T-helper 1 cell treated with Interleukin-12 subunit alpha and Interleukin-12 subunit beta and Interleukin-4 antibody, amounts not matched to agents 30 ng/mL and 1 ng/mL, for 36 hours (primary cell): Measurements from ENCODE around the gene AGAP2. TPM values are rescaled to one million over a fixed set of nuclear protein-coding genes. Genes with fewer than 3 reads are reported as not detected.

Experiments
- intact Hi-C: fragments of 100-400 bp; cut with micrococcal nuclease; formaldehyde crosslinking; loops from one replicate; pipeline ENCODE4 v1.15.1; 2024
- total RNA-seq: library from RNA; stranded (reverse); gene quantifications from 2 replicates; pipeline ENCODE4 v1.2.3, GENCODE V29; 2022

AGAP2 gene
- total RNA-seq, 1 donor from 2014 or later = 70.2 TPM

DNA sequence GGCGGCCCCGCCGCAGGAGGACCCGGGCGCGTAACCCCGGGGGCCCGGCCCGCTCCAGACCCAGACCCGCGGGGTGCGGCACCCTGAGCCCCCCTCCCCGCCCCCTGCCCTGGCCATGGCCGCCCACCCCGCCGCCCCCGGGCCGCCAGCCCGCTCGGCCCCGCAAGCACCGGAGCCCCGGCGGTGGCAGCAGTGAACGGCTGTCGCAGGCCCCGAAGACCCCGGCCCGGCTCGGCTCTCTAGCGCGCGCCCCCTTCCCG lies 16.6 kb upstream of the AGAP2 start:
- intact Hi-C loops = loop anchor here (2.0 to 10.0 kb wide), 2 partner anchors 14 to 1030 kb away; partner anchors contain the start of gene NACA

- intact Hi-C loops = loop anchor here (2.0 to 10.0 kb wide), 8 partner anchors 14 to 1843 kb away; partner anchors contain the start of genes NACA, NEMP1, PYM1 and RAB5B
Measured at GRCh38 chr12:57754411-57755193, 16.1 kb upstream of the AGAP2 start, which contains the start of gene MARCHF9. Gene MARCHF9 (plus strand): TSS chr12:57755103. CDS start chr12:57755529, 426 bp downstream.

DNA sequence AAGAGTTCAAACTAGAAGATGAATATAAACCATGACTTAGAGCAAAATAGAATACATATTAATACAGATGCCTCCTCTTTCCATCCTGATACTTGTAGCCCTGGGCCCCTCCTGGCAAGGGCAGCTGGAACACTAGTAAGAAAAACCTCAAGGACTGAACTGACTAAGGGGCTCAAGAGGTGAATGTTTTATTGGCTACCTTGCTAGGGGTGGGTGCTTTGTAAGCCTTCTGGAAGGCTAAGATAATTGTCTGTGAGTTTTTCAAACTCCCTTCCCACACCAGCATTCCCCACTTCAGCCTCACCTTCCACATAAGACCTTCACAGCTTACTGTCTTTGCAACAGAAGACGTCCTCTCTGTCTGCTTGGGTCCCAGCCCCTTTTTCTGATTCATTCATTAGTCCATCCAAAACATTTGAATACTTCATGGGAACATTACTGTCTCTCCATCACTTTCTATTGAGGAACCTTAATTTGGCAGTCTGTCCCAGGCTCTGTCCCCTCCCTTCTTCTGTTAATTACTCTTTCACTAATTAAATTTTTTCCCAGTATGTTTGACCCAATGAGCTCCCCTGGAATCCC lies 15.3 kb upstream of the AGAP2 start:
- intact Hi-C loops = loop anchor here (2.0 to 10.0 kb wide), 10 partner anchors 13 to 1843 kb away; partner anchors contain the start of genes NACA, NEMP1, PYM1 and R3HDM2

GRCh38 chr12:57752668-57753000 lies 14.1 kb upstream of the AGAP2 start:
- intact Hi-C loops = loop anchor here (1.0 to 10.0 kb wide), 18 partner anchors 8 to 1923 kb away; partner anchors contain the start of genes DCTN2, DDIT3, DNAJC14 and EEF1AKMT3

DNA sequence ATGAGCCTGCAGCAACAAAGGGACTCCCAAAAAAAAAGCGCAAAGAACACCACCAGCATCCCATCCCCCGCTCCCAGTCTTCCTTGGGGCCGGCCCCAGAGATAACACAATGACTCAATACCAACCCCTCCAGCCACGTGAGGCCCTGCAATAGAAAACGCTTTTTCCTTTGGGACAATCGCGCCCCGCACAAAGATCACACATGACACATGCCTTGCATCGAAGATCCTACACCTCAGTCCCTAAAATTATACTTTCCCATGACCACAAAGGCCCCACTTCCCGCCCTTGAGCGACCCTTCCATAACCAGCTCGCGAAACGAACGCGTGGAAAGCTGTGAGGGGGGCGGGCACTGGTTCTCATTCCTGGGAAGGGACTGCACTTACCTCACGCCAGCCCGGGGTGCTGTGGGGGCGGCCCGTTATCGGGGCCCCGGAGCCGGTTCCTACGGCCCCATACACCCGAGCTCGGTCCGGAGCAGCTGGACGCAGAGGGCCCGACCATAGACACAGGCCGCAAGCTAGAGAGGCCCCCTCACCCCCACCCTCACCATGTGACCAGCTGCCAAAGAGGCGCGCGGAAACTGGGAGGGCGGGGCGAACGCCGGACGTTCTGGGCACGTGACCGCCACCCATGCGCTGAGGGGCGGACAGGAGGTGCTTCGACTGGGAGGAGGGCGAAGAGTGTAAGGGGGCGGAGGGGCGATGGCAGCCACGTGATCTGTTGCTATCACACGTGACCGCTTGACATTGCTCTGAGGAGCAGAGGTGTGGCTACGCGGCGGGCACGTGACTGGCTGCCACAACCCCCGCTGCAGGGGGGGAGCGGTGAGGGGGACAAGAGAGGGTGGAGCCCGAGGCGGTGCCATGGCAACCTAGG lies 13.5 kb upstream of the AGAP2 start, which contains the start of gene CDK4:
CDK4 (minus strand) TSS at position 523 of the 880 bp plus-strand sequence. CDS start 593 bp downstream, outside the sequence.
- intact Hi-C loops = loop anchor here (1.0 to 10.0 kb wide), 18 partner anchors 8 to 1923 kb away; partner anchors contain the start of genes DCTN2, DDIT3, DNAJC14 and EEF1AKMT3

DNA sequence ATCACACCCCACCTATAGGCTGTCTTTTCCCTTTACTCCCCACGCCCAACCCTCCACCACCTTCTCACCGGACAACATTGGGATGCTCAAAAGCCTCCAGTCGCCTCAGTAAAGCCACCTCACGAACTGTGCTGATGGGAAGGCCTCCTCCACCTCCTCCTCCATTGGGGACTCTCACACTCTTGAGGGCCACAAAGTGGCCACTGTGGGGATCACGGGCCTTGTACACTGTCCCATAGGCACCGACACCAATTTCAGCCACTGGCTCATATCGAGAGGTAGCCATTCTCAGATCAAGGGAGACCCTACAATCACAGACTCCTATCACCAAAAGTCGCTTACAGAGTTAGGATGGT lies 12.9 kb upstream of the AGAP2 start:
- intact Hi-C loops = loop anchor here (5.0 to 10.0 kb wide), 7 partner anchors 524 to 1846 kb away; partner anchors contain the start of genes NACA, NEMP1, PYM1 and RAB5B

GRCh38 chr12:57750561-57751431 lies 12.3 kb upstream of the AGAP2 start:
- intact Hi-C loops = loop anchor here (5.0 to 10.0 kb wide), 7 partner anchors 523 to 1847 kb away; partner anchors contain the start of genes NACA, NEMP1, PYM1 and RAB5B

GRCh38 chr12:57749061-57749460 lies 10.5 kb upstream of the AGAP2 start:
- intact Hi-C loops = no loop called here

GRCh38 chr12:57746025-57746424 lies 7.5 kb upstream of the AGAP2 start:
- intact Hi-C loops = no loop called here

DNA sequence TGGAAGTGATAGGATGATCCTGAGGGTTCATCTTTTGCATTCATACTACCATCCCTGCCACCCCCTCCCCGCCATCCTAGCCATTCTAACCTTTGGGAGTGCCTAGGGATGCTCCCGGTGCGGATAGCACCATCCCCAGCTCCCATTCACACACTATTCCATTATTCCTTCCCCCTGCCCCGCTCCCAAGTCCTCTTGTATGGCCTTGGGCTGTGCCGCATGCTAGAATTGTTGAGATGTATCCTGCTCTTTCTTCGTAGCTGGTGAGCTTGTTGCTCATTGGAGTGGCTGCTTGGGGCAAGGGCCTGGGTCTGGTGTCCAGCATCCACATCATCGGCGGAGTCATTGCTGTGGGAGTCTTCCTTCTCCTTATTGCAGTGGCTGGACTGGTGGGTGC lies 6.9 kb upstream of the AGAP2 start:
- intact Hi-C loops = loop anchor here (2.0 kb wide), 1 partner anchor 101 kb away; the partner anchor contains the start of gene CTDSP2

GRCh38 chr12:57744777-57745484 lies 6.4 kb upstream of the AGAP2 start, which contains the start of gene TSPAN31:
Gene TSPAN31 (plus strand): TSS chr12:57745039. CDS start chr12:57745155, 116 bp downstream.
- intact Hi-C loops = loop anchor here (1.0 to 5.0 kb wide), 11 partner anchors 7 to 1058 kb away; partner anchors contain the start of genes CDK4, CTDSP2, DCTN2 and EEF1AKMT3

- intact Hi-C loops = loop anchor here (1.0 to 5.0 kb wide), 11 partner anchors 8 to 1057 kb away; partner anchors contain the start of genes CDK4, CTDSP2, DCTN2 and EEF1AKMT3
Measured at GRCh38 chr12:57744194-57744776, 5.7 kb upstream of the AGAP2 start.

- intact Hi-C loops = loop anchor here (1.0 to 5.0 kb wide), 11 partner anchors 9 to 1056 kb away; partner anchors contain the start of genes CDK4, CTDSP2, DCTN2 and EEF1AKMT3
Measured at GRCh38 chr12:57743769-57744168, 5.2 kb upstream of the AGAP2 start.

- intact Hi-C loops = loop anchor here (1.0 to 5.0 kb wide), 10 partner anchors 13 to 1055 kb away; partner anchors contain the start of genes B4GALNT1, GLI1, INHBE and MARCHF9
Measured at GRCh38 chr12:57741844-57742738, 3.5 kb upstream of the AGAP2 start.

DNA sequence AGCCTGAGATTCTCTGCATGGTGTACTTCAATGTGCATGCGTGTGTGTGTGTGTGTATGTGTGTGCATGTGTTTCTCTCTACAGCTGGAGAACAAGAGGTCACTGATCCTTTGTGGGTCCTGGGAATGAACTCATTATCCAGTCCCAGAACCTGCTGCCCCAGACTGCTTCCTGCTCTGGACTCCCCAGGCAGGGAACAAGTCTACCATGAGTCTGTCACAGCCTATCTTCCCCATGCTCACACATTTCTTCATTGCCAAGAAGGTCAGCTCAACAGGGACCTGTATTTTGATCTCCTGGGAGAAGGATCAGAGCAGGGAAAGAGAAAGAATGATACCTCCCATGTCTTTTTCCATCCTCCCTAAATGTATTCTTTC lies 2.9 kb upstream of the AGAP2 start:
- intact Hi-C loops = loop anchor here (1.0 to 5.0 kb wide), 9 partner anchors 13 to 1054 kb away; partner anchors contain the start of genes B4GALNT1, GLI1, INHBE and MARCHF9

DNA sequence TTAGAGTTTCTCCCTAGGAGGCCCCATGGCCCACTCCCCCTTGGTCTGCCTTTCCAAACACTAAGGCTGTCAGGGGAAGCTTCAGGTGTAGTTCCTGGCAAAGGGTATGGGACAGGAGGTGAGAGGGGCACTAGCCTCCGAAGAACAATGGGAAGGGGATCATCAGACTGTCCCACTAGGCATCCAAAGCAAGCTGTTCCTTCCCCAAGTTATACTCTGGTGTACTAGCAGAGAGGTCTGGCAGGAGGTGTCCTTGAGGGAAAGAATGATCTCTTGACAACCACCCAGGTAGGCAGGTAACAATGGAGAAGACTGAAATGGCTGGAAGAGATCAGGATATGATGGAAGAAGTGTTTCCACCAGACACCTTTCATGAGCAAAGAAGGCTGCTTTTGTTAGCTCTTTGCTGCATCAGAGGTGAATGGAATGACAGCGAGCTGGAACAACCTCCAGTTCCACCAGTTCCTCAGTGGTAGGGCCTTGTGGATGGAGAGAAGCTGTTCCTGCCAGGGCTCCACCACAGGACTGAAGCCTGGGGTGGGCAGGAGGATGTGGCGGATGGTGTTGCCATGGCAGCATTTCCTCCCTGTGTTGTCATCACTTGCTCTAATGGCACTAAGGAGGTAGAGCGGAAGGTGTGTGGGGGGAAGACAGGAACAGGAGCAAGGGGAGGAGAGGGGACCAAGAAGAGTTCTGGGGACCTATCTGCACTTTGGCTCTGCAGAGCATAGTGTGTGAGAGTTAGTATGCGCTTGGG lies 2.3 kb upstream of the AGAP2 start:
- intact Hi-C loops = loop anchor here (1.0 to 5.0 kb wide), 9 partner anchors 14 to 1054 kb away; partner anchors contain the start of genes B4GALNT1, GLI1, INHBE and MARCHF9
